Thoracic aorta (tissue), 2 donors: ENCODE data around the gene PACSIN1. TPM values are rescaled to one million over a fixed set of nuclear protein-coding genes. Genes with fewer than 3 reads are reported as not detected.
A peak's percentile ranks its signal among the peaks of the same experiment; 100 is the strongest.

ENCODE experiments used
- ATAC-seq: fragments of 150-250 bp; one replicate; pipeline ENCODE4 v1.8.0; 2017; ENCODE audit warnings: low read depth; ENCODE audit not compliant: insufficient number of reproducible peaks, low FRiP score
- DNase-seq: peaks from one replicate; pipeline ENCODE4 v3.0.0-alpha.2; 2020; ENCODE audit warnings: low spot score
- H3K27ac ChIP-seq, 2 donors: fragments of 200-600 bp; sonication (generic); 1 replicate in 1 of 2; 2 replicates in 1 of 2; pipeline ENCODE4 v1.5.1; 2016; ENCODE audit warnings: mild to moderate bottlenecking in 2 of 2, moderate library complexity in 2 of 2
- H3K27me3 ChIP-seq: fragments of 200-600 bp; sonication (generic); replicated peaks from 2 replicates; pipeline ENCODE4 v1.6.0; 2016; ENCODE audit warnings: mild to moderate bottlenecking; ENCODE audit not compliant: insufficient read depth
- H3K36me3 ChIP-seq: fragments of 200-600 bp; sonication (generic); one replicate; pipeline ENCODE4 v1.5.1; 2016
- H3K4me1 ChIP-seq, 2 donors: fragments of 200-600 bp; sonication (generic); 1 replicate in 1 of 2; 2 replicates in 1 of 2; pipeline versions ENCODE4 v1.5.1 to v1.6.0; 2016; ENCODE audit warnings: low read depth in 2 of 2, mild to moderate bottlenecking in 1 of 2; ENCODE audit not compliant: control insufficient read depth in 1 of 2
- H3K4me3 ChIP-seq: fragments of 200-600 bp; sonication (generic); 2 replicates; pipeline ENCODE4 v1.5.1; 2016; ENCODE audit warnings: mild to moderate bottlenecking
- H3K9me3 ChIP-seq: fragments of 200-600 bp; sonication (generic); 2 replicates; pipeline ENCODE4 v1.5.1; 2016
- total RNA-seq, 2 donors: library from RNA; depleted of rRNA; stranded (reverse); fragments of >200 nt; gene quantifications; one replicate each; pipeline versions ENCODE4 v1.1.0 to v1.2.3, GENCODE V29; 2016
- TF ChIP-seq, protein P1 (sequence below): fragments of 200-600 bp; sonication (generic); IDR thresholded peaks from one replicate; pipeline ENCODE4 v1.5.1; 2019; ENCODE audit warnings: antibody characterized with exemption

PACSIN1 gene
- total RNA-seq, 2 donors from 2014 or later = 0.14 TPM; not detected in 1

DNA sequence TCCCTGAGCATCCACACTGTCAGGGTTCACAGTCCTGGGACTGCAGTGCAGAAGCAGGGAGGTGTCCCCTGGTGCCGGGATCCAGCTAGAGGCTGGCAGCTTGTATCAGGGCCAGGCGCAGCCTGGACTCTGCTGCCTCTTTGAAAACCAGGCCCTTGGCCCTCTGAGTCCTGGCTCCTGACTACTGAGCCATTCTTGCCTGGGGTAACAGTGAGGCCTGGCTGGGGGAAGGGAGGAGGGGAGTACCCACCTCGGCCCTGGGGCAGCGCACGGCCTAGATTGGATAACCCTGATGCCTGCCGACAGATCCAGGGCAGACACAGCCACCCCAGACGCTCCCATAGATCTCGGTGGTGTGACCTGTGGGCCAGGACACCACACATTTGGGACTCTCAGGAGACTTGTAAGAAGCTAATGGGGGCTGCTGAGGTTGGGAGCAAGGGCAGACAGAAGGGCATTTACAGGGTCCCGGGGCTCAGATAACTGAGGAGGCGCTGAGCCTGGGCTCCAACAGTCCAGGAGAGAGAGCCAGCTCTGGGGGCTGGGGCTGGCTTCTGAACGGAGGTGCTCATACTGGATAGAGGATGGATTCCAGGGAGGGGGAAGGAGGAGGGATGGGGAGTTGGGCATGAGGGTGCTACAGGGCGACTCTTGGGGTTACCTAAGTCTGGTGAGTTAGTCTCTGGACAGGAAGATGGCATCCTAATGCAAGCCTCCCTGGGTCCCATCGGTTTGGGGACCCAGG is 59.7 kb downstream of the PACSIN1 start:
- DNase-seq = no peak
- no peak for ATAC-seq
- H3K27ac ChIP-seq = no peak overlapping the region
- H3K36me3 ChIP-seq = no peaks in the 10 kb centered on the region
- TF ChIP-seq, protein P1, sequence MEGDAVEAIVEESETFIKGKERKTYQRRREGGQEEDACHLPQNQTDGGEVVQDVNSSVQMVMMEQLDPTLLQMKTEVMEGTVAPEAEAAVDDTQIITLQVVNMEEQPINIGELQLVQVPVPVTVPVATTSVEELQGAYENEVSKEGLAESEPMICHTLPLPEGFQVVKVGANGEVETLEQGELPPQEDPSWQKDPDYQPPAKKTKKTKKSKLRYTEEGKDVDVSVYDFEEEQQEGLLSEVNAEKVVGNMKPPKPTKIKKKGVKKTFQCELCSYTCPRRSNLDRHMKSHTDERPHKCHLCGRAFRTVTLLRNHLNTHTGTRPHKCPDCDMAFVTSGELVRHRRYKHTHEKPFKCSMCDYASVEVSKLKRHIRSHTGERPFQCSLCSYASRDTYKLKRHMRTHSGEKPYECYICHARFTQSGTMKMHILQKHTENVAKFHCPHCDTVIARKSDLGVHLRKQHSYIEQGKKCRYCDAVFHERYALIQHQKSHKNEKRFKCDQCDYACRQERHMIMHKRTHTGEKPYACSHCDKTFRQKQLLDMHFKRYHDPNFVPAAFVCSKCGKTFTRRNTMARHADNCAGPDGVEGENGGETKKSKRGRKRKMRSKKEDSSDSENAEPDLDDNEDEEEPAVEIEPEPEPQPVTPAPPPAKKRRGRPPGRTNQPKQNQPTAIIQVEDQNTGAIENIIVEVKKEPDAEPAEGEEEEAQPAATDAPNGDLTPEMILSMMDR = no peak
- H3K4me3 ChIP-seq = no peak overlapping the region
- H3K27me3 ChIP-seq = no peaks in the 10 kb centered on the region
- peaks cover 4 to 10% of the 10 kb centered on the region in 2 donors for H3K4me1 ChIP-seq
- H3K9me3 ChIP-seq = no peaks in the 10 kb centered on the region

DNA sequence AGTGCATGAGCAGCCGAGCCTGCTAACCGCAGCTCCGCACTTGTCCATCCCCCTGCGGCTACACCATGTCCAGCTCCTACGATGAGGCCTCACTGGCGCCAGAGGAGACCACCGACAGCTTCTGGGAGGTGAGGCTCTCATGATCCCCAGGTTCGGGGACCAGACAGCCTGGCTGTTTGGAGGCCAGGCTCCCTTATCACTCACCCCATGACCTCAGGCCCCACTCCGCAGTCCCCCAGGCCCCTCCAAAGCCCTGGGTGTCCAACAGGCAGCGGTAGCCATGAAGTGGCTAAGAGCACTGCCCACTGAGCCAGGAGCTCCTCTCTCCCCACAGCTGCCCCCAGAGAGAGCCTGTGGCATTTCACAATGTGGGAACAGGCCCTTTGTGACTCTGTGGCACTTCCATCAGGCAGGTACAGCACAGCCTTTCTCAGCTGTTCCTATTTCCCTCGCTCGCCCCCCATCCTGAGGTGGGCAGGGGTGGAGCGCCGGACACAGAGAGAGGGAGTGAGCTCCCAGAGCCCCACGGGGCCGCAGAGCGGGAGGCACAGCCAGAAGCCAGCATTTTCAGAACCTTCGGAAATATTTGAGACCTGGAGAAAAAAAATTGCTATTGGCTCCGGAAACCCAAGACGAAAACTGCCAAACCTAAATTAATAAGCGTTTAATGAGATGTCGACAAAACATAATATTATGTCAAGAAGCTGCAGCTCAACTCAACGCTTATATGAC is 60.5 kb downstream of the PACSIN1 start:
- no peaks in the 10 kb centered on the region for H3K27me3 ChIP-seq
- H3K36me3 ChIP-seq = no peaks in the 10 kb centered on the region
- ATAC-seq (no peak), DNase-seq (no peak)
- TF ChIP-seq, protein P1 = no peak
- H3K4me3 ChIP-seq = peak overlapping the region; percentile 61
- peak overlapping the region; percentile 54 to 67 for H3K27ac ChIP-seq
- H3K9me3 ChIP-seq = no peaks in the 10 kb centered on the region
- peaks cover 4 to 10% of the 10 kb centered on the region in 2 donors for H3K4me1 ChIP-seq

- peaks cover 4 to 10% of the 10 kb centered on the region in 2 donors for H3K4me1 ChIP-seq
- H3K27ac ChIP-seq = peak overlapping the region; percentile 54 to 67
- peak; percentile 68 for ATAC-seq
Observed at GRCh38 chr6:34526992-34527728, 61.3 kb downstream of the PACSIN1 start.

DNA sequence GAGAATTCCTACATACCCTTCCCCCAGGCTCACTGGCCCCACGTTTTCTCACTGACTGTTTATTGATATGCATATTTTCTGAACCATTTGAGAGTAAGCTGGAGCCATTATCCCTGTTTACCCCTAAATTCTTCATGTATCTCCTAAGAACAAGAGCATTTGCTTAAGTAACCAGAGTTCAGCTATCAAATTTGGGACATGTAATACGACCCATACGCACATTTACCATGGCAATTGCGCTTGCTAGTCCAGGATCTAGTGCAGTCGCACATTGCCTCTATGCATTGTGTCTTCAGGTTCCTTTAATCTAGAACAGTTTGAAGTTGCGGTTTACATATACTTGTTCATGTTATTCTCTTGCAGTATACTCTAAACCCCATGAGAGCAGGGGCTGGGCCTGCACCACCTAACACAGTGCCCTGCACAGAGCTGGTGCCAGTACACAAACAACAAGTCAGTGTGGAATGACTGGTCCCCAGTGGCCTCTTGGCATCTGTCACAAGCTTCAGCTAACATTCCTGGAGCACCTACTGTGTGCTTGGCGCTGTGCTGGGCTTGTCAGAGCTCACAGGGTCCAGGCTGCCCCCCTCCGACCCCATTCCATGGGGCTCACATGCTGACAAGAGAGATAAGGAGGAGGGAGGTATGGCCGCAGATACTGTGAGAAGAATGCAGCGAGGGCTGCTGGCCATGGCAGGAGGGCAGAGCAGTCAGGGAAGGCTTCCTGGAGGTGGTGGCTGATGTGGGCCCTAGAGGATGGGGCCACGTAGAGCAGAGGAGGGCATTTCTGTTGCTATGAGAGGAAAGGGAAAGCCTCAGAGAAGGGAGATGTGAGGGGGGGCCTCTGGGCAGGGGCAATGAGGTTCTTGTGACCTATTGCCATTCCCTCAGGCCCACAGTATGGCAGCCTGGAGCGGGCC is 62.1 kb downstream of the PACSIN1 start:
- H3K27ac ChIP-seq = no peak overlapping the region
- H3K4me1 ChIP-seq = peaks cover 4 to 10% of the 10 kb centered on the region in 2 donors
- ATAC-seq = no peak
- no peaks in the 10 kb centered on the region for H3K27me3 ChIP-seq
- H3K9me3 ChIP-seq = no peaks in the 10 kb centered on the region
- DNase-seq = no peak
- no peak overlapping the region for H3K4me3 ChIP-seq
- TF ChIP-seq, protein P1 = no peak
- no peaks in the 10 kb centered on the region for H3K36me3 ChIP-seq

More at GRCh38 chr6:34526992-34527728, 61.3 kb downstream of the PACSIN1 start:
- TF ChIP-seq, protein P1 = peak; percentile 84
- Histone ChIP-seq H3K9me3 (no peaks in the 10 kb centered on the region), H3K27me3 (no peaks in the 10 kb centered on the region), H3K4me3 (peak overlapping the region; percentile 61), H3K36me3 (no peaks in the 10 kb centered on the region)
- peak; percentile 79 for DNase-seq
